Stimulated activated CD8-positive, alpha-beta memory T cell treated with anti-CD3 and anti-CD28 coated beads, Interleukin-2, amount 100 ng/mL, for 48 hours (primary cell): ENCODE data around the gene OR2H1.
"Not testable (repeated sequence)": the region's sequence is repeated elsewhere in the genome, so short reads cannot be mapped to it uniquely, and the experiment has no call there.

Source experiments
- DNase-seq, 2 donors: peaks; one replicate each; pipeline ENCODE4 v3.0.0-alpha.2; 2020; ENCODE audit warnings: low read depth in 2 of 2

OR2H1 gene

GRCh38 chr6:29456971-29457370, at the start of gene OR2H1, which contains the start of gene OR11A1:
Gene OR2H1, plus strand, starts transcription at chr6:29457155. Its CDS starts 4,615 bp downstream, at chr6:29461770.
Gene OR11A1, minus strand, starts transcription at chr6:29457071. Its CDS starts 29,430 bp downstream, at chr6:29427641.
- no peak for DNase-seq

- no peak for DNase-seq
These were observed 42.4 kb upstream of the OR2H1 start, which contains the start of gene OR12D1 for GRCh38 chr6:29414588-29414987. Gene OR12D1, plus strand, starts transcription at chr6:29414928.

- no peak for DNase-seq
These were observed 37.4 kb upstream of the OR2H1 start for GRCh38 chr6:29419516-29419915.

- DNase-seq: no peak
These were observed 32.8 kb upstream of the OR2H1 start for GRCh38 chr6:29424168-29424567.

GRCh38 chr6:29424575-29424974, 32.4 kb upstream of the OR2H1 start:
- DNase-seq: no peak

GRCh38 chr6:29425075-29425474, 31.9 kb upstream of the OR2H1 start:
- DNase-seq: no peak

GRCh38 chr6:29426654-29427053, 30.3 kb upstream of the OR2H1 start:
- no peak for DNase-seq

- DNase-seq: not testable (repeated sequence)
These were observed 20.2 kb upstream of the OR2H1 start for GRCh38 chr6:29436730-29437129.

GRCh38 chr6:29439006-29439405, 17.9 kb upstream of the OR2H1 start, which contains the start of gene OR10C1:
Gene OR10C1, plus strand, starts transcription at chr6:29439306. Its CDS starts 710 bp downstream, at chr6:29440016.
- DNase-seq: no peak

- DNase-seq: no peak
These were observed 14.2 kb upstream of the OR2H1 start for GRCh38 chr6:29442719-29443118.

GRCh38 chr6:29444031-29444430, 12.9 kb upstream of the OR2H1 start:
- not testable (repeated sequence) for DNase-seq

GRCh38 chr6:29447670-29448069, 9.3 kb upstream of the OR2H1 start:
- DNase-seq: no peak

- no peak for DNase-seq
These were observed 5.3 kb upstream of the OR2H1 start for GRCh38 chr6:29451471-29452193.

GRCh38 chr6:29461021-29461814, 4.3 kb downstream of the OR2H1 start:
- no peak for DNase-seq

- no peak for DNase-seq
These were observed 5.1 kb downstream of the OR2H1 start for GRCh38 chr6:29462022-29462421.

- no peak for DNase-seq
These were observed 8.3 kb downstream of the OR2H1 start for GRCh38 chr6:29465279-29465678.

- DNase-seq: no peak
These were observed 8.8 kb downstream of the OR2H1 start for GRCh38 chr6:29465801-29466200.

GRCh38 chr6:29466241-29466640, 9.3 kb downstream of the OR2H1 start:
- DNase-seq: no peak

GRCh38 chr6:29474996-29475395, 18.0 kb downstream of the OR2H1 start:
- DNase-seq: no peak

- DNase-seq: no peak
These were observed 21.0 kb downstream of the OR2H1 start for GRCh38 chr6:29477923-29478450.

- DNase-seq: no peak
These were observed 21.8 kb downstream of the OR2H1 start for GRCh38 chr6:29478740-29479139.

- no peak for DNase-seq
These were observed 22.6 kb downstream of the OR2H1 start for GRCh38 chr6:29479560-29479959.

GRCh38 chr6:29483186-29483585, 26.2 kb downstream of the OR2H1 start:
- DNase-seq: no peak
